Ishikawa (cell line): ENCODE data around the gene LINS1.
A peak's percentile ranks its signal among the peaks of the same experiment; 100 is the strongest.

Source experiments
- CEBPB ChIP-seq: IDR thresholded peaks from 2 replicates; pipeline ENCODE4 v1.6.1; 2012
- CREB1 ChIP-seq: IDR thresholded peaks from 2 replicates; pipeline ENCODE4 v1.6.1; 2012; ENCODE audit warnings: low read depth
- EGR1 ChIP-seq: IDR thresholded peaks from 2 replicates; pipeline ENCODE4 v1.6.1; 2012
- EP300 ChIP-seq: IDR thresholded peaks from 2 replicates; pipeline ENCODE4 v1.6.1; 2012; ENCODE audit warnings: borderline replicate concordance
- FOXM1 ChIP-seq: IDR thresholded peaks from 2 replicates; pipeline ENCODE4 v1.6.1; 2012; ENCODE audit warnings: low read depth, borderline replicate concordance
- MAX ChIP-seq: IDR thresholded peaks from 2 replicates; pipeline ENCODE4 v1.6.1; 2012
- NFIC ChIP-seq: IDR thresholded peaks from 2 replicates; pipeline ENCODE4 v1.6.1; 2012
- RAD21 ChIP-seq: IDR thresholded peaks from 2 replicates; pipeline ENCODE4 v1.6.1; 2012; ENCODE audit warnings: low read depth
- REST ChIP-seq: IDR thresholded peaks from 2 replicates; pipeline ENCODE4 v1.6.1; 2012; ENCODE audit warnings: low read depth, mild to moderate bottlenecking
- TAF1 ChIP-seq: IDR thresholded peaks from 2 replicates; pipeline ENCODE4 v1.6.1; 2012; ENCODE audit warnings: low read depth, mild to moderate bottlenecking
- TCF12 ChIP-seq: IDR thresholded peaks from 2 replicates; pipeline ENCODE4 v1.6.1; 2012; ENCODE audit warnings: low read depth
- TEAD4 ChIP-seq: IDR thresholded peaks from 2 replicates; pipeline ENCODE4 v1.6.1; 2012
- USF1 ChIP-seq: IDR thresholded peaks from 2 replicates; pipeline ENCODE4 v1.6.1; 2012
- YY1 ChIP-seq: IDR thresholded peaks from 2 replicates; pipeline ENCODE4 v1.6.1; 2012; ENCODE audit warnings: low read depth
- ZBTB7A ChIP-seq: IDR thresholded peaks from 2 replicates; pipeline ENCODE4 v1.6.1; 2012; ENCODE audit warnings: low read depth

The LINS1 gene

GRCh38 chr15:100602823-100603393 lies 924 bp upstream of the LINS1 start:
- TF ChIP-seq CEBPB (no peak), USF1 (no peak), TEAD4 (no peak), RAD21 (no peak), EGR1 (no peak), TAF1 (no peak), YY1 (no peak), MAX (no peak), NFIC (no peak), TCF12 (no peak), REST (no peak), EP300 (no peak), ZBTB7A (no peak), FOXM1 (no peak), CREB1 (no peak)

GRCh38 chr15:100601617-100602063 lies 344 bp downstream of the LINS1 start:
- TF ChIP-seq CEBPB (no peak), MAX (no peak), NFIC (no peak), ZBTB7A (no peak), EGR1 (no peak), FOXM1 (no peak), TEAD4 (no peak), TAF1 (no peak; the same call in 1 of the 2 replicates), EP300 (no peak), USF1 (no peak), TCF12 (no peak), CREB1 (no peak), REST (no peak)

- TF ChIP-seq NFIC (no peak), USF1 (peak; percentile 74), EGR1 (no peak), FOXM1 (no peak), TCF12 (no peak), REST (no peak), YY1 (no peak), TEAD4 (no peak)
Observed at GRCh38 chr15:100601163-100601562, 821 bp downstream of the LINS1 start.

GRCh38 chr15:100598655-100599054 lies 3.3 kb downstream of the LINS1 start:
- no peak for TF ChIP-seq REST
- TF ChIP-seq ZBTB7A, result no peak
- TF ChIP-seq RAD21, result no peak
- no peak for TF ChIP-seq TCF12
- TF ChIP-seq FOXM1, result no peak
